ENCODE measurements around the gene MMAB.

The MMAB gene

GRCh38 chr12:109615556-109616229, 42.4 kb upstream of the MMAB start:
- TF ChIP-seq, protein P1, sequence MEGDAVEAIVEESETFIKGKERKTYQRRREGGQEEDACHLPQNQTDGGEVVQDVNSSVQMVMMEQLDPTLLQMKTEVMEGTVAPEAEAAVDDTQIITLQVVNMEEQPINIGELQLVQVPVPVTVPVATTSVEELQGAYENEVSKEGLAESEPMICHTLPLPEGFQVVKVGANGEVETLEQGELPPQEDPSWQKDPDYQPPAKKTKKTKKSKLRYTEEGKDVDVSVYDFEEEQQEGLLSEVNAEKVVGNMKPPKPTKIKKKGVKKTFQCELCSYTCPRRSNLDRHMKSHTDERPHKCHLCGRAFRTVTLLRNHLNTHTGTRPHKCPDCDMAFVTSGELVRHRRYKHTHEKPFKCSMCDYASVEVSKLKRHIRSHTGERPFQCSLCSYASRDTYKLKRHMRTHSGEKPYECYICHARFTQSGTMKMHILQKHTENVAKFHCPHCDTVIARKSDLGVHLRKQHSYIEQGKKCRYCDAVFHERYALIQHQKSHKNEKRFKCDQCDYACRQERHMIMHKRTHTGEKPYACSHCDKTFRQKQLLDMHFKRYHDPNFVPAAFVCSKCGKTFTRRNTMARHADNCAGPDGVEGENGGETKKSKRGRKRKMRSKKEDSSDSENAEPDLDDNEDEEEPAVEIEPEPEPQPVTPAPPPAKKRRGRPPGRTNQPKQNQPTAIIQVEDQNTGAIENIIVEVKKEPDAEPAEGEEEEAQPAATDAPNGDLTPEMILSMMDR (IDR thresholded peaks at IDR 0.05; ENCODE audit: insufficient read depth, low read depth, low read length, missing control alignments): no peak
- no peak for DNase-seq (ENCODE audit: low read depth)
- no peak overlapping the region for H3K4me3 ChIP-seq (ENCODE audit: low read length)

- DNase-seq (ENCODE audit: low read depth): no peak
- no peak overlapping the region for H3K4me3 ChIP-seq (ENCODE audit: low read length)
- TF ChIP-seq, protein P1 (IDR thresholded peaks at IDR 0.05; ENCODE audit: insufficient read depth, low read depth, low read length, missing control alignments): no peak
Measured at GRCh38 chr12:109613649-109614455, 40.5 kb upstream of the MMAB start.

GRCh38 chr12:109612975-109613502, 39.7 kb upstream of the MMAB start:
- TF ChIP-seq, protein P1 (IDR thresholded peaks at IDR 0.05; ENCODE audit: insufficient read depth, low read depth, low read length, missing control alignments): peak; percentile 43
- peak; percentile 29 for DNase-seq (ENCODE audit: low read depth)
- no peak overlapping the region for H3K4me3 ChIP-seq (ENCODE audit: low read length)

DNA sequence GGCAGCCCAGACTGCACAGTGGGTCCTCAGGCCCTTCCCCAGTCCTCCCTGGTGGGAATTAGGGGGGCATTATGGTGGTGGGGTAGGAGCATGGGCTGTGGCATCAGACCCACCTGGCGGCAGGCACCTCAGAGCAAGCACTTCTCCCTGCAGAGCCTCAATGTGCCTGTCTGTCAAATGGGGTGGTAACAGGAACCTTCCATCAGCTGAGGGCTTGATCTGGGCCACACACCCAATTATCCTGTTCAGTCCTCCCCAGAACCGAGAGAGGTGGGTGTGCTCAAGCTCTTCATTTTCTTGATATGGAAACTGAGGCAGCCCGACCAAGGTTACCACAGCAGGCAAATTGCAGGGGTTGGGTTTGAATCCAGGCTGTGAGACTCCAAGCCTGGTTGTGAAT, 38.7 kb upstream of the MMAB start:
- H3K4me3 ChIP-seq (ENCODE audit: low read length): no peak overlapping the region
- TF ChIP-seq, protein P1 (IDR thresholded peaks at IDR 0.05; ENCODE audit: insufficient read depth, low read depth, low read length, missing control alignments): no peak
- no peak for DNase-seq (ENCODE audit: low read depth)

DNA sequence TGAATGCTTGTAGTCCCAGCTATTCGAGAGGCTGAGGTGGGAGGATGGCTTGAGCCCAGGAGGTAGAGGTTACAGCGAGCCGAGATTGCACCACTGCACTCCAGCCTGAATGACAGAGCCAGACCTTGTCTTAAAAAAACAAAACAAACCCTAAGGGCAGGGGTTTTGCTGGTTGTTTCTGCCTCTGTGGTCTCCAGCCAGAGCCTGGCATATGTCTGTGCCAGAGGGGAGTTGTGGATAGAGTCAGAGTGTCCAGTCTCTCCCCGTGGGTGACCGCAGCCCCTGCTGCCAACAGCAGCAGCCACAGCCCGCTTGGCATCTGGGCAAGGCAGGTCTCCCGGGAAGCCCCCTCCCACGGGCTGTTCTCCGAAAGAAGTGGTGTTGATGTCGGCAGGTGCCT, 37.9 kb upstream of the MMAB start:
- TF ChIP-seq, protein P1 (IDR thresholded peaks at IDR 0.05; ENCODE audit: insufficient read depth, low read depth, low read length, missing control alignments): no peak
- H3K4me3 ChIP-seq (ENCODE audit: low read length): no peak overlapping the region
- DNase-seq (ENCODE audit: low read depth): no peak

DNA sequence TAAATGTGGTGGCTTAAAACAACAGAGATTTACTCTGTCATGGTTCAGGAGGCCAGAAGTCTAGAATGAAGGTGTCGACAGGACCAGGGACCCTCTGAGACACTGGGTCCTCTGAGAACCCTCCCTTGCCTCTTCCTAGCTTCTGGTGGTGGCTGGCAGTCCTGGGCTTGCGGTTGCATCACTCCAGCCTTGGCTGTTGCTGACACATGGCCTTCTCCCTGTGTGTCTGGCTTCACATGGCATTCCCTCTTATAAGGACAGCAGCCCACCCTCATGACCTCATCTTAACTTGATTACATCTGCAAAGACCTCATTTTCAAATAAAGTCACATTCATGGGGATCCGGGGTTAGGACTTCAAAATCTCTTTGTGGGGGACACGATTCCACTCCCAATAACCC, 37.2 kb upstream of the MMAB start:
- no peak overlapping the region for H3K4me3 ChIP-seq (ENCODE audit: low read length)
- no peak for DNase-seq (ENCODE audit: low read depth)
- TF ChIP-seq, protein P1 (IDR thresholded peaks at IDR 0.05; ENCODE audit: insufficient read depth, low read depth, low read length, missing control alignments): no peak

All from epithelial cell of esophagus (primary cell).